ENCODE measurements around the gene MRPS16. TPM values are rescaled to one million over a fixed set of nuclear protein-coding genes. Genes with fewer than 3 reads are reported as not detected.

Gene MRPS16
- total RNA-seq, 1 donor = 80.7 TPM

DNA sequence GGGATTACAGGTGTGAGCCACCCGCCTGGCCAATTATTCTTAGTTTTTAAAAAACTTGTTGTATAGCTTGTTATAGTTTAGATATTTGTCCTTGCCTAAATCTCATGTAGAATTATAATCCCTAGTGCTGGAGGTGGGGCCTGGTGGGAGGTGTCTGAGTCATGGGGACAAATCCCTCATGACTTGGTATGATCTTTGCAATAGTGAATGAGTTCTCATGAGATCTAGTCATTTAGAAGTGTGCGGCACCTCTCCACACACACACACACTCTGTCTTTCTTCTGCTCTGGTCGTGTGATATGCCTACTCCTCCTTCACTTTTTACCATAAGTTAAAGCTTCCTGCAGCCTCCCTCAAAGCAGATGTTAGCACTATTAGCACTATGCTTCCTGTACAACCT is 47.4 kb downstream of the MRPS16 start:
- TF ChIP-seq, protein P1, sequence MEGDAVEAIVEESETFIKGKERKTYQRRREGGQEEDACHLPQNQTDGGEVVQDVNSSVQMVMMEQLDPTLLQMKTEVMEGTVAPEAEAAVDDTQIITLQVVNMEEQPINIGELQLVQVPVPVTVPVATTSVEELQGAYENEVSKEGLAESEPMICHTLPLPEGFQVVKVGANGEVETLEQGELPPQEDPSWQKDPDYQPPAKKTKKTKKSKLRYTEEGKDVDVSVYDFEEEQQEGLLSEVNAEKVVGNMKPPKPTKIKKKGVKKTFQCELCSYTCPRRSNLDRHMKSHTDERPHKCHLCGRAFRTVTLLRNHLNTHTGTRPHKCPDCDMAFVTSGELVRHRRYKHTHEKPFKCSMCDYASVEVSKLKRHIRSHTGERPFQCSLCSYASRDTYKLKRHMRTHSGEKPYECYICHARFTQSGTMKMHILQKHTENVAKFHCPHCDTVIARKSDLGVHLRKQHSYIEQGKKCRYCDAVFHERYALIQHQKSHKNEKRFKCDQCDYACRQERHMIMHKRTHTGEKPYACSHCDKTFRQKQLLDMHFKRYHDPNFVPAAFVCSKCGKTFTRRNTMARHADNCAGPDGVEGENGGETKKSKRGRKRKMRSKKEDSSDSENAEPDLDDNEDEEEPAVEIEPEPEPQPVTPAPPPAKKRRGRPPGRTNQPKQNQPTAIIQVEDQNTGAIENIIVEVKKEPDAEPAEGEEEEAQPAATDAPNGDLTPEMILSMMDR (IDR thresholded peaks at IDR 0.05; ENCODE audit: insufficient read depth, low read depth, low read length) = no peak
- H3K4me3 ChIP-seq (ENCODE audit: low read depth, low read length) = no peak overlapping the region
- no peak for DNase-seq (ENCODE audit: low read depth)

Small RNA genes lying within 50 kb of the gene (small RNA-seq; reads per million reads assigned to genes)
- not detected for gene RNU6-833P

Other genes with a start within 250 kb of the MRPS16 start
- gene P4HA1, start 155.8 kb downstream of the MRPS16 start, total RNA-seq = 183 and 323 TPM in 2 replicates
- gene NUDT13, start 142.2 kb downstream of the MRPS16 start, total RNA-seq = 1.7 and 3.2 TPM in 2 replicates
- 31.6 and 33.2 TPM in 2 replicates for gene ECD, start 84.6 kb downstream of the MRPS16 start, total RNA-seq
- 19.6 and 28.5 TPM in 2 replicates for gene FAM149B1, start 84.5 kb downstream of the MRPS16 start, total RNA-seq
- 23.5 and 28.1 TPM in 2 replicates for gene DNAJC9, start 5.4 kb downstream of the MRPS16 start, total RNA-seq
- 0.32 and 0.43 TPM in 2 replicates for gene CFAP70, start 106.2 kb upstream of the MRPS16 start, total RNA-seq
- 98.6 and 118 TPM in 2 replicates for gene ANXA7, start 161.4 kb upstream of the MRPS16 start, total RNA-seq
- gene MSS51, start 180.9 kb upstream of the MRPS16 start, total RNA-seq = 1.3 TPM in 2 replicates
- 23.2 and 27.2 TPM in 2 replicates for gene PPP3CB, start 243.4 kb upstream of the MRPS16 start, total RNA-seq